ENCODE data around the gene MXRA7.
A peak's percentile ranks its signal among the peaks of the same experiment; 100 is the strongest.

Gene MXRA7

DNA sequence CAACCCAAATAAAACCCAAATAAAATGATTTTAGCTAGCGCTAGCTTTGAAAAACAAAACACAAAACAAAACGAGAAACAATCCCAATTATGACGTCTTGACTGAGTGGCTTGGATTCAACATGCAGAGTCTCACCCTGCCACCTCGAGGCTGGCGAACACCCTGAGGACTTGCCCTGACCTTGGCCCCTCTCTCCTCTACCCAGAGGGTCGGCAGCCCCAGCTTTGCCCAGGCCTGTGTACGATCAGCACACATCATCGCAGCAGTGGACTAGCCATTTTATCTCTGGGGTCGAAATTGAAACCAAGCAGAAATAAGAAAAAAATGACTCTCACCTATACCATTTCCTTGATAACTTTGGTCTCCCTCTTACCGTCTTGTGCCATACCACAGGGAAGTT is 10.7 kb upstream of the MXRA7 start:
- Histone ChIP-seq H3K4me3 (ENCODE audit: low read length, poor library complexity, severe bottlenecking) (no peak overlapping the region), H3K27me3 (ENCODE audit: insufficient read depth, low read length, poor library complexity, severe bottlenecking) (no peaks in the 10 kb centered on the region), H3F3A (ENCODE audit: low read depth) (no peaks in the 10 kb centered on the region), H3K9ac (ENCODE audit: low read depth, low read length, poor library complexity, severe bottlenecking) (peak overlapping the region; percentile 52), H2AFZ (ENCODE audit: low read length) (no peak overlapping the region), H3K4me1 (ENCODE audit: insufficient read depth, low read length, poor library complexity, severe bottlenecking) (peaks cover 43% of the 10 kb centered on the region), H3K9me3 (ENCODE audit: insufficient read depth, low read depth, low read length) (no peaks in the 10 kb centered on the region), H4K20me1 (ENCODE audit: insufficient read depth, low read length, poor library complexity, severe bottlenecking) (peaks cover 34% of the 10 kb centered on the region), H3K9me2 (replicated peaks; ENCODE audit: low read depth, low read length) (no peaks in the 10 kb centered on the region), H3K4me2 (ENCODE audit: low read depth, low read length, poor library complexity, severe bottlenecking) (peak overlapping the region; percentile 48), H3K36me3 (ENCODE audit: insufficient read depth, low read length) (peaks cover 63% of the 10 kb centered on the region), H3K79me2 (ENCODE audit: insufficient read depth, low read length) (peaks cover 63% of the 10 kb centered on the region)
- TF ChIP-seq, protein P1, sequence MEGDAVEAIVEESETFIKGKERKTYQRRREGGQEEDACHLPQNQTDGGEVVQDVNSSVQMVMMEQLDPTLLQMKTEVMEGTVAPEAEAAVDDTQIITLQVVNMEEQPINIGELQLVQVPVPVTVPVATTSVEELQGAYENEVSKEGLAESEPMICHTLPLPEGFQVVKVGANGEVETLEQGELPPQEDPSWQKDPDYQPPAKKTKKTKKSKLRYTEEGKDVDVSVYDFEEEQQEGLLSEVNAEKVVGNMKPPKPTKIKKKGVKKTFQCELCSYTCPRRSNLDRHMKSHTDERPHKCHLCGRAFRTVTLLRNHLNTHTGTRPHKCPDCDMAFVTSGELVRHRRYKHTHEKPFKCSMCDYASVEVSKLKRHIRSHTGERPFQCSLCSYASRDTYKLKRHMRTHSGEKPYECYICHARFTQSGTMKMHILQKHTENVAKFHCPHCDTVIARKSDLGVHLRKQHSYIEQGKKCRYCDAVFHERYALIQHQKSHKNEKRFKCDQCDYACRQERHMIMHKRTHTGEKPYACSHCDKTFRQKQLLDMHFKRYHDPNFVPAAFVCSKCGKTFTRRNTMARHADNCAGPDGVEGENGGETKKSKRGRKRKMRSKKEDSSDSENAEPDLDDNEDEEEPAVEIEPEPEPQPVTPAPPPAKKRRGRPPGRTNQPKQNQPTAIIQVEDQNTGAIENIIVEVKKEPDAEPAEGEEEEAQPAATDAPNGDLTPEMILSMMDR (conservative IDR thresholded peaks at IDR 0.05; ENCODE audit: low read length): no peak

DNA sequence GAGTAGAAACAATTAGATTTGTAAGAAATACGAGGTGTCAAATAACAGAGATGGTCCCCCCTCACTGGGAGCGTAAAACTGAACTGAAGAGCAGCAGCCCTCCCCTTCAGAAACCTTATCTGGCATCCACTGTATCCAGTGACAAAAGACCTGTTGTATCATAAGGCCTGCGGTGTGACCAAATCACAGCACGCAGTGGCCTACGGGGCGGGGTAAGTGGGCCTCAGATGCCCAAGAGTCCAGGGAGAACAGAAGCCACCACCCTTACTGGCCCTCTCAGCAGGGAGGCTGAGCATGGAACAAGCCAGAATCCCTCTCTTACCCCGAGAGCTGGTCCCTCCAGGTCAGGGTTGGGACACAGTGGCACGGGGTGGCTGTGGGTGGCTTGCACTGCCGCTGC is 10.2 kb upstream of the MXRA7 start:
- H3K36me3 ChIP-seq (ENCODE audit: insufficient read depth, low read length): peaks cover 68% of the 10 kb centered on the region
- no peaks in the 10 kb centered on the region for H3K27me3 ChIP-seq (ENCODE audit: insufficient read depth, low read length, poor library complexity, severe bottlenecking)

DNA sequence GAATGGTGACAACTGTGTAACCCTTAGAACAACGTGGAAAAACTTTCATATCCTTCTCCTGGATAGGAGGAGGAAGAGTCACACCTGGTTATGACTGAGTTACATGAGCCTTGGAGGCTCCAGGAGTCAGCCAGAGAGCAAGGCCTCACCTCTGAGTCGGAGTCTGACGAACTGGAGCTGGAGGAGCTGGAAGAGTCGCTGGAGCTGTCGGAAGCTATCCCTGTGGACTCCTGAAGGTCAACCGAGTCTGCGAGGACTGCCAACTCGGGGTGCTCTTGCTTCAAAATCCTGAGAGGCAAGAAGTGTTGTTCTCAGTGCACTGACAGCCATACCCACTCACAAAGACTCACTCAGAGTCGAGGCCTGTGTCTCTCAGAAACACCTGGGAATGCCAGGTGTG is 9.4 kb upstream of the MXRA7 start:
- Histone ChIP-seq H2AFZ (ENCODE audit: low read length) (no peak overlapping the region), H3K4me3 (ENCODE audit: low read length, poor library complexity, severe bottlenecking) (no peak overlapping the region), H3F3A (ENCODE audit: low read depth) (0 out of 2 replicates have a peak, but pooled peaks cover 3% of the 10 kb centered on the region), H3K9ac (ENCODE audit: low read depth, low read length, poor library complexity, severe bottlenecking) (no peak overlapping the region), H4K20me1 (ENCODE audit: insufficient read depth, low read length, poor library complexity, severe bottlenecking) (peaks cover 25% of the 10 kb centered on the region), H3K4me2 (ENCODE audit: low read depth, low read length, poor library complexity, severe bottlenecking) (peak overlapping the region; percentile 20), H3K79me2 (ENCODE audit: insufficient read depth, low read length) (peaks cover 61% of the 10 kb centered on the region), H3K27me3 (ENCODE audit: insufficient read depth, low read length, poor library complexity, severe bottlenecking) (no peaks in the 10 kb centered on the region), H3K9me3 (ENCODE audit: insufficient read depth, low read depth, low read length) (no peaks in the 10 kb centered on the region), H3K4me1 (ENCODE audit: insufficient read depth, low read length, poor library complexity, severe bottlenecking) (peaks cover 50% of the 10 kb centered on the region), H3K9me2 (replicated peaks; ENCODE audit: low read depth, low read length) (no peaks in the 10 kb centered on the region), H3K36me3 (ENCODE audit: insufficient read depth, low read length) (peaks cover 73% of the 10 kb centered on the region)
- no peak for TF ChIP-seq EZH2phosphoT487 (IDR thresholded peaks at IDR 0.05; ENCODE audit: borderline replicate concordance)
- TF ChIP-seq, protein P1 (conservative IDR thresholded peaks at IDR 0.05; ENCODE audit: low read length): no peak

More for the DNA sequence above, 10.2 kb upstream of the MXRA7 start:
- Histone ChIP-seq H2AFZ (ENCODE audit: low read length) (no peak overlapping the region), H3K9me3 (ENCODE audit: insufficient read depth, low read depth, low read length) (no peaks in the 10 kb centered on the region), H3K9me2 (replicated peaks; ENCODE audit: low read depth, low read length) (no peaks in the 10 kb centered on the region), H3K9ac (ENCODE audit: low read depth, low read length, poor library complexity, severe bottlenecking) (peak overlapping the region; percentile 52), H3K79me2 (ENCODE audit: insufficient read depth, low read length) (peaks cover 67% of the 10 kb centered on the region), H3K4me2 (ENCODE audit: low read depth, low read length, poor library complexity, severe bottlenecking) (peak overlapping the region; percentile 48), H3K4me3 (ENCODE audit: low read length, poor library complexity, severe bottlenecking) (no peak overlapping the region), H3K4me1 (ENCODE audit: insufficient read depth, low read length, poor library complexity, severe bottlenecking) (peaks cover 48% of the 10 kb centered on the region), H3F3A (ENCODE audit: low read depth) (0 out of 2 replicates have a peak, but pooled peaks cover 3% of the 10 kb centered on the region), H4K20me1 (ENCODE audit: insufficient read depth, low read length, poor library complexity, severe bottlenecking) (peaks cover 32% of the 10 kb centered on the region)
- no peak for TF ChIP-seq EZH2phosphoT487 (IDR thresholded peaks at IDR 0.05; ENCODE audit: borderline replicate concordance)
- TF ChIP-seq, protein P1 (conservative IDR thresholded peaks at IDR 0.05; ENCODE audit: low read length): no peak
